GM23338 (cell line): Measurements from ENCODE around the gene ANKRD65. TPM values are rescaled to one million over a fixed set of nuclear protein-coding genes. Genes with fewer than 3 reads are reported as not detected.

ENCODE experiments used
- ATAC-seq: fragments of 200-7000 bp; cut with Tn5 transposase; 3 replicates; pipeline ENCODE4 v1.9.1; 2020
- DNase-seq: peaks from one replicate; pipeline ENCODE4 v3.0.0-alpha.2; 2015; ENCODE audit warnings: low spot score
- H2AFZ ChIP-seq: fragments of 200-600 bp; sonication (generic); 2 replicates; pipeline ENCODE4 v1.8.0; 2016; ENCODE audit warnings: antibody characterized with exemption, mild to moderate bottlenecking, moderate library complexity
- H3F3A ChIP-seq: fragments of 200-600 bp; sonication (generic); replicated peaks from 2 replicates; pipeline ENCODE4 v1.8.0; 2017; ENCODE audit warnings: antibody characterized with exemption, mixed run types, low read depth
- H3K27ac ChIP-seq: fragments of 200-600 bp; sonication (generic); 2 replicates; pipeline ENCODE4 v1.6.1; 2016; ENCODE audit warnings: low read depth
- H3K27me3 ChIP-seq: fragments of 200-600 bp; sonication (generic); 2 replicates; pipeline ENCODE4 v1.8.0; 2016; ENCODE audit warnings: mild to moderate bottlenecking, mixed run types, moderate library complexity; ENCODE audit not compliant: insufficient read depth
- H3K36me3 ChIP-seq: fragments of 200-600 bp; sonication (generic); 2 replicates; pipeline ENCODE4 v1.8.0; 2016; ENCODE audit warnings: mild to moderate bottlenecking; ENCODE audit not compliant: insufficient read depth
- H3K4me1 ChIP-seq: fragments of 200-600 bp; sonication (generic); 2 replicates; pipeline ENCODE4 v1.8.0; 2016; ENCODE audit warnings: mild to moderate bottlenecking, moderate library complexity; ENCODE audit not compliant: insufficient read depth
- H3K4me2 ChIP-seq: fragments of 200-600 bp; sonication (generic); 2 replicates; pipeline ENCODE4 v1.7.1; 2017; ENCODE audit warnings: mixed run types
- H3K4me3 ChIP-seq: fragments of 200-600 bp; sonication (generic); 2 replicates; pipeline ENCODE4 v1.6.1; 2016; ENCODE audit warnings: mixed run types
- H3K79me2 ChIP-seq: fragments of 200-600 bp; sonication (generic); replicated peaks from 2 replicates; pipeline ENCODE4 v1.8.0; 2017; ENCODE audit warnings: mild to moderate bottlenecking; ENCODE audit not compliant: insufficient read depth
- H3K9me2 ChIP-seq: fragments of 200-600 bp; sonication (generic); 2 replicates; pipeline ENCODE4 v1.8.0; 2017; ENCODE audit not compliant: insufficient read depth
- H4K20me1 ChIP-seq: fragments of 200-600 bp; sonication (generic); replicated peaks from 2 replicates; pipeline ENCODE4 v1.8.0; 2017; ENCODE audit warnings: mild to moderate bottlenecking; ENCODE audit not compliant: insufficient read depth
- H3K27ac Mint-ChIP-seq: 2 replicates; pipeline ENCODE4 v1.8.0; 2020; ENCODE audit warnings: inconsistent platforms, mild to moderate bottlenecking, moderate library complexity, mixed read lengths
- H3K27me3 Mint-ChIP-seq: 3 replicates; pipeline ENCODE4 v1.8.0; 2022; ENCODE audit warnings: low read depth, mild to moderate bottlenecking, moderate library complexity, mixed read lengths, inconsistent platforms; ENCODE audit not compliant: insufficient read depth, poor library complexity
- H3K36me3 Mint-ChIP-seq: 3 replicates; pipeline ENCODE4 v1.8.0; 2021; ENCODE audit warnings: low read depth, mild to moderate bottlenecking, inconsistent platforms, moderate library complexity, mixed read lengths
- H3K4me1 Mint-ChIP-seq: 3 replicates; pipeline ENCODE4 v1.8.0; 2020; ENCODE audit warnings: mild to moderate bottlenecking, inconsistent platforms, mixed read lengths
- H3K4me3 Mint-ChIP-seq: 3 replicates; pipeline ENCODE4 v1.8.0; 2021; ENCODE audit warnings: moderate library complexity, mild to moderate bottlenecking, inconsistent platforms, mixed read lengths
- H3K9me3 Mint-ChIP-seq: 3 replicates; pipeline ENCODE4 v1.8.0; 2020; ENCODE audit warnings: moderate library complexity, mild to moderate bottlenecking, inconsistent platforms, mixed read lengths
- CREB1 ChIP-seq: fragments of 250-450 bp; sonication (Bioruptor Pico); IDR thresholded peaks from 2 replicates; pipeline ENCODE4 v1.5.0; 2020; ENCODE audit warnings: low read depth, mild to moderate bottlenecking, moderate library complexity
- EZH2 ChIP-seq: fragments of 200-600 bp; sonication (generic); IDR thresholded peaks from one replicate; pipeline ENCODE4 v1.8.0; 2017; ENCODE audit warnings: antibody characterized with exemption, mild to moderate bottlenecking, low read depth; ENCODE audit not compliant: unreplicated experiment
- POLR2AphosphoS5 ChIP-seq: IDR thresholded peaks from 2 replicates; pipeline ENCODE4 v1.6.1; 2016; ENCODE audit warnings: antibody characterized with exemption, low read depth
- ZNF114 ChIP-seq: fragments of 250-450 bp; sonication (Bioruptor Pico); IDR thresholded peaks from 2 replicates; pipeline ENCODE4 v1.5.0; 2020; ENCODE audit warnings: mild to moderate bottlenecking, moderate library complexity
- polyA plus RNA-seq: library from polyadenylated mRNA; unstranded; fragments of >200 nt; fragmentation: Nextera tagmentation; extraction: Ambion mirVana; gene quantifications from 2 replicates; pipeline ENCODE4 v1.2.1, GENCODE V29; 2016
- total RNA-seq: library from RNA; depleted of rRNA; stranded (reverse); fragments of >200 nt; shearing (Covaris generic); gene quantifications from 2 replicates; pipeline ENCODE4 v1.2.3, GENCODE V29; 2014
- TF ChIP-seq, protein P1 (sequence below): IDR thresholded peaks from one replicate; pipeline ENCODE4 v1.6.1; 2018; ENCODE audit warnings: antibody characterized with exemption; ENCODE audit not compliant: unreplicated experiment

The ANKRD65 gene
- total and polyA plus RNA-seq, 2 experiments from 2014 or later, result 1.6 to 1.7 TPM

DNA sequence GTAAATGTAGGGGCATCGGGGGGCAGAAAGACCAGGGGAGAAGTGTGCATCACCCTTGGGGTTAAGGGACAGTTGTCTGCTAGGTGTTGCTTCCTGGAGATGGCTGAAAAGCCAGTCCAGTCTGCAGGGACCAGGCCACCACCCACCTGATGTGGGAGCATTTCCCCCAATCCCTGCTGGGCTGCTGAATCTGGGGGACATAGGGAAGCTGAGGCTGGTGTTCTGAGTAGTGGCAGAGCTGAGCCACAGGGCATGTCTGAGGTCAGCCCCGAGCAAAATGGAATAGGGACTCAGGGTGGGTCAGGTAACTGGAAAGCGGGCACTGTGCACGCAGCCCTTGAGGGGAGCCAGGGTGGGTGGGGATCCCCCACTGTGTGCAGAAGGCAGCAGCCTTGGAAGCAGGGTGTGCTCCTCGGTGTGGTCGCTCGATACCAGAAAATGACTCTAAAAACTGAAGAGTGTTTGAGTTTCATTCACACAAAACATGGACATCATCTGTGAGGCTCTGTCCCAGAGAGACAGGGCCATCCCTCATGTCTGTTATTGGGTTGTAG lies 19.5 kb downstream of the ANKRD65 start:
- Histone ChIP-seq H3K4me2 (no peak overlapping the region), H3K27me3 (no peaks in the 10 kb centered on the region), H3F3A (peaks cover 75% of the 10 kb centered on the region), H4K20me1 (peaks cover 34% of the 10 kb centered on the region), H3K4me3 (no peak overlapping the region), H2AFZ (no peak overlapping the region), H3K27ac (no peak overlapping the region), H3K4me1 (peaks cover 21% of the 10 kb centered on the region), H3K36me3 (peaks cover 54% of the 10 kb centered on the region), H3K9me2 (no peaks in the 10 kb centered on the region), H3K79me2 (peaks cover 57% of the 10 kb centered on the region)
- ATAC-seq, result no peak
- Mint-ChIP-seq H3K27ac (no peak overlapping the region), H3K4me3 (peak overlapping the region; percentile 96), H3K4me1 (peaks cover 35% of the 10 kb centered on the region), H3K27me3 (peaks cover 32% of the 10 kb centered on the region), H3K9me3 (no peaks in the 10 kb centered on the region; the same call in 2 of the 3 replicates), H3K36me3 (peaks cover 86% of the 10 kb centered on the region)
- TF ChIP-seq EZH2, result no peak
- TF ChIP-seq, protein P1, sequence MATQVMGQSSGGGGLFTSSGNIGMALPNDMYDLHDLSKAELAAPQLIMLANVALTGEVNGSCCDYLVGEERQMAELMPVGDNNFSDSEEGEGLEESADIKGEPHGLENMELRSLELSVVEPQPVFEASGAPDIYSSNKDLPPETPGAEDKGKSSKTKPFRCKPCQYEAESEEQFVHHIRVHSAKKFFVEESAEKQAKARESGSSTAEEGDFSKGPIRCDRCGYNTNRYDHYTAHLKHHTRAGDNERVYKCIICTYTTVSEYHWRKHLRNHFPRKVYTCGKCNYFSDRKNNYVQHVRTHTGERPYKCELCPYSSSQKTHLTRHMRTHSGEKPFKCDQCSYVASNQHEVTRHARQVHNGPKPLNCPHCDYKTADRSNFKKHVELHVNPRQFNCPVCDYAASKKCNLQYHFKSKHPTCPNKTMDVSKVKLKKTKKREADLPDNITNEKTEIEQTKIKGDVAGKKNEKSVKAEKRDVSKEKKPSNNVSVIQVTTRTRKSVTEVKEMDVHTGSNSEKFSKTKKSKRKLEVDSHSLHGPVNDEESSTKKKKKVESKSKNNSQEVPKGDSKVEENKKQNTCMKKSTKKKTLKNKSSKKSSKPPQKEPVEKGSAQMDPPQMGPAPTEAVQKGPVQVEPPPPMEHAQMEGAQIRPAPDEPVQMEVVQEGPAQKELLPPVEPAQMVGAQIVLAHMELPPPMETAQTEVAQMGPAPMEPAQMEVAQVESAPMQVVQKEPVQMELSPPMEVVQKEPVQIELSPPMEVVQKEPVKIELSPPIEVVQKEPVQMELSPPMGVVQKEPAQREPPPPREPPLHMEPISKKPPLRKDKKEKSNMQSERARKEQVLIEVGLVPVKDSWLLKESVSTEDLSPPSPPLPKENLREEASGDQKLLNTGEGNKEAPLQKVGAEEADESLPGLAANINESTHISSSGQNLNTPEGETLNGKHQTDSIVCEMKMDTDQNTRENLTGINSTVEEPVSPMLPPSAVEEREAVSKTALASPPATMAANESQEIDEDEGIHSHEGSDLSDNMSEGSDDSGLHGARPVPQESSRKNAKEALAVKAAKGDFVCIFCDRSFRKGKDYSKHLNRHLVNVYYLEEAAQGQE, result no peak
- no peak for DNase-seq

DNA sequence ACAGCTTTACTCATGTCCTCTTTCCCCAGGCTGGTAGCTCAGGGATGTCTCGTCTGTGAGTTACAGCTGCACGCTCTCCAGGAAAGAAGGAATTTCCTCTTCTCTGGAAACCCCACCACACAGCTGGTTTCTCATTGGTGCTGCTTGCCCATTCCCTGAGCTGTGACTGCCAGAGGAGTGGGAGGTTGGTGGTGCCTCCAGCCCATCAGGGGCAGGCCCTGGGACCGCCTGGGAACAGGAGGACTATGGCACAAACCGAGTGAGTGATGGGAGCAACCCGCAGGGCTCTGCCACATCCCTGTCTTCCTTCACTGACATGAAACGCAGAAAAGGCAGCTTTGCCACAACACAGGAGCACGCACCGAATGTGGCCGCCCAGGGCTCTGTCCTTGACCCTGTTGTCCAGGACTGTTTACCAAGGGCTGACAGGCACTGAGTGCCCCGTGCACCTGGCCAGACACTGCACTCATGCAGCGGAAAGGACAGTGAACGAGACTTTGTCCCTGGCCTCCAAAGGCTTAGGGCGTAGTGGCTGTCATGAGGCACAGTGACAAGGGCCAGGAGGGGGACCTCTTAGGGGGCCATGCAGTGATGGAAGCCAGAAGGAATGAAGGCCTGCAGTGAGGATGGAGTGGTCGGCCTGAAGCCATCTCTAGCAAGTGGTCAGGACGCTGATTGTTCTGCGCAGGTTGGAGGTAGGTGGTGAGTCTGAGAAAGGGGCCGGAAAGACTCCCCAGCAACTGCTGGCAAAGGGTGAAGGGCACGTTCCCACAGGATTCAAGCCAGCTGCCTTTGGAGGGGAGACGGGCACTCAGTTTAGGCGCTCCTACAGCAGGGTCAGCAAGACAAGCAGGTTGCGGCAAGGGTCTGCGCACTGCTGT lies 20.3 kb downstream of the ANKRD65 start:
- H3K4me3 Mint-ChIP-seq, result peak overlapping the region; percentile 96
- TF ChIP-seq POLR2AphosphoS5, result peak; percentile 57
- TF ChIP-seq CREB1, result no peak
- no peak for TF ChIP-seq ZNF114 (CRISPR knock-in tag)
- peaks cover 70% of the 10 kb centered on the region for H3F3A ChIP-seq
- no peaks in the 10 kb centered on the region; the same call in 2 of the 3 replicates for H3K9me3 Mint-ChIP-seq
- peaks cover 34% of the 10 kb centered on the region for H4K20me1 ChIP-seq
- H3K27me3 Mint-ChIP-seq, result peaks cover 28% of the 10 kb centered on the region
- peaks cover 32% of the 10 kb centered on the region for H3K4me1 Mint-ChIP-seq
- H3K36me3 Mint-ChIP-seq, result peaks cover 80% of the 10 kb centered on the region
- no peak overlapping the region for H2AFZ ChIP-seq
- H3K27ac ChIP-seq, result no peak overlapping the region
- peak overlapping the region; percentile 95 for H3K4me2 ChIP-seq
- H3K36me3 ChIP-seq, result peaks cover 52% of the 10 kb centered on the region
- H3K27ac Mint-ChIP-seq, result no peak overlapping the region
- peak overlapping the region; percentile 97; the same call in 1 of the 2 replicates for H3K4me3 ChIP-seq
- no peak for ATAC-seq
- H3K4me1 ChIP-seq, result peaks cover 16% of the 10 kb centered on the region; the same call in 1 of the 2 replicates
- no peak for DNase-seq
- peaks cover 55% of the 10 kb centered on the region for H3K79me2 ChIP-seq
- H3K9me2 ChIP-seq, result no peaks in the 10 kb centered on the region
- no peaks in the 10 kb centered on the region for H3K27me3 ChIP-seq
